Adrenal gland (tissue), 5 donors: ENCODE data around the gene MRPL38.

Experiments used
- CTCF ChIP-seq, 6 experiments: fragments of 450-650 bp in 4 of 6; fragments of 200-600 bp in 2 of 6; sonication (generic) in 1 of 6; IDR thresholded peaks; 1 replicate in 5 of 6; 2 replicates in 1 of 6; pipeline versions ENCODE4 v1.5.1 to v1.8.0; 2016 to 2021; ENCODE audit warnings: antibody characterized with exemption in 6 of 6, mild to moderate bottlenecking in 2 of 6, moderate library complexity in 1 of 6
- POLR2A ChIP-seq, 2 donors: fragments of 450-650 bp; IDR thresholded peaks; one replicate each; pipeline ENCODE4 v1.6.1; 2017; ENCODE audit warnings: antibody characterized with exemption in 2 of 2, mild to moderate bottlenecking in 2 of 2, moderate library complexity in 1 of 2
- donor health status: DM: no; HTN: no; CAD: no.

- TF ChIP-seq CTCF (IDR thresholded peaks at IDR 0.05) (no peak), POLR2A (IDR thresholded peaks at IDR 0.05) (no peak)
Measured at GRCh38 chr17:75942473-75942872, 37.8 kb upstream of the MRPL38 start.
